ENCODE results near the gene HAUS7. TPM values are rescaled to one million over a fixed set of nuclear protein-coding genes. Genes with fewer than 3 reads are reported as not detected.

HAUS7 gene
- total and polyA plus RNA-seq, 2 of the 8 experiments (the other 6 are each of a cell fraction or from before 2014, with no cell fraction given) = 45.4 to 54.0 TPM

GRCh38 chrX:153435845-153436244, 34.5 kb downstream of the HAUS7 start:
- H3K23ac ChIP-seq (ENCODE audit: insufficient read length) = no peak overlapping the region
- H2AK5ac ChIP-seq (ENCODE audit: low read depth, low read length) = no peak overlapping the region
- H2BK120ac ChIP-seq (replicated peaks; ENCODE audit: low read depth, low read length) = no peak overlapping the region
- no peaks in the 10 kb centered on the region for H3K9me3 ChIP-seq (ENCODE audit: insufficient read depth in 2 of 2, low read depth in 1 of 2, low read length in 1 of 2)
- H3K79me1 ChIP-seq (ENCODE audit: low read depth, low read length) = no peaks in the 10 kb centered on the region
- H3K27me3 ChIP-seq (replicated peaks in 1 of 4; ENCODE audit: control insufficient read depth in 3 of 4, extremely low read depth in 1 of 4, insufficient read depth in 3 of 4, low read length in 3 of 4) = no peaks in the 10 kb centered on the region
- no peaks in the 10 kb centered on the region for H3K36me3 ChIP-seq (ENCODE audit: control insufficient read depth in 2 of 4, insufficient read depth in 4 of 4, low read length in 3 of 4)
- H2AFZ ChIP-seq (ENCODE audit: low read length) = no peak overlapping the region
- no peaks in the 10 kb centered on the region for H4K20me1 ChIP-seq (replicated peaks in 1 of 2; ENCODE audit: control insufficient read depth in 1 of 2, insufficient read depth in 2 of 2, low read length in 2 of 2)
- CTCF ChIA-PET (ENCODE audit: partially characterized antibody) = no interaction called here
- TF ChIP-seq CBX5 (IDR thresholded peaks at IDR 0.05; ENCODE audit: low read depth, low read length) = no peak
- no peak for TF ChIP-seq JUND (IDR thresholded peaks at IDR 0.05; ENCODE audit: low read length)
- TF ChIP-seq FOSL1 (IDR thresholded peaks at IDR 0.05; ENCODE audit: insufficient read depth, low read depth, low read length) = no peak
- TF ChIP-seq EP300 (IDR thresholded peaks at IDR 0.05; ENCODE audit: borderline replicate concordance in 1 of 2, low read depth in 2 of 2, low read length in 2 of 2) = no peak
- TF ChIP-seq SUZ12 (IDR thresholded peaks at IDR 0.05; ENCODE audit: low read length) = no peak
- DNase-seq (ENCODE audit: low read depth in 1 of 2, low spot score in 2 of 2) (no peak), FAIRE-seq (no peak)
- H2BK12ac ChIP-seq (ENCODE audit: low read depth, low read length) = no peak overlapping the region
- H2BK5ac ChIP-seq (ENCODE audit: low read depth, low read length) = no peak overlapping the region
- H3K4me2 ChIP-seq (ENCODE audit: insufficient read depth in 1 of 2, low read depth in 2 of 2, low read length in 2 of 2) = no peak overlapping the region
- H3K4me3 ChIP-seq (ENCODE audit: extremely low read depth in 1 of 4, insufficient read depth in 2 of 4, low read depth in 3 of 4, low read length in 4 of 4) = no peak overlapping the region
- H3K14ac ChIP-seq (ENCODE audit: insufficient read length) = no peak overlapping the region
- no peak overlapping the region for H2BK15ac ChIP-seq (ENCODE audit: low read length)
- H3K4me1 ChIP-seq (replicated peaks in 1 of 4; ENCODE audit: control insufficient read depth in 3 of 4, insufficient read depth in 4 of 4, low read length in 3 of 4) = no peaks in the 10 kb centered on the region
- H3K4ac ChIP-seq (replicated peaks; ENCODE audit: insufficient read length, low read depth, low read length) = no peak overlapping the region
- H3K27ac ChIP-seq (ENCODE audit: low read depth, low read length) = no peak overlapping the region
- no peak overlapping the region for H4K8ac ChIP-seq (ENCODE audit: extremely low read depth, insufficient read depth, low read length)
- no peak overlapping the region for H4K91ac ChIP-seq (replicated peaks; ENCODE audit: insufficient read length, low read length)
- no peak overlapping the region for H3K56ac ChIP-seq (replicated peaks; ENCODE audit: insufficient read length, low read depth, low read length)
- no peaks in the 10 kb centered on the region for H3K23me2 ChIP-seq (ENCODE audit: low read depth, low read length)
- H3K18ac ChIP-seq (ENCODE audit: extremely low read depth, low read length) = no peak overlapping the region
- 67% methylated on average over 3 of the region's 3 CpGs; no CpG with 5 or more reads in 1 of the 2 experiments for WGBS, 2 experiments (ENCODE audit: extremely low coverage in 1 of 2, insufficient coverage in 1 of 2, insufficient read length in 1 of 2, insufficient replicate concordance in 2 of 2, low coverage in 1 of 2, low lambda C conversion rate in 2 of 2, missing lambda C conversion rate in 1 of 2)
- H4K5ac ChIP-seq (ENCODE audit: insufficient read length, low read depth, low read length) = no peak overlapping the region
- no peak overlapping the region for H2BK20ac ChIP-seq (ENCODE audit: low read length)
- H3K9ac ChIP-seq (replicated peaks in 1 of 4; ENCODE audit: extremely low read depth in 1 of 4, low read depth in 3 of 4, low read length in 3 of 4) = no peak overlapping the region
- POLR2A ChIA-PET (ENCODE audit: partially characterized antibody) = no interaction called here
- no peaks in the 10 kb centered on the region for H3K79me2 ChIP-seq (ENCODE audit: control insufficient read depth in 1 of 2, insufficient read depth in 2 of 2, low read length in 2 of 2)
